Erythroblast (primary cell): ENCODE results near the gene ZC3H18.
"Not testable (repeated sequence)": the region's sequence is repeated elsewhere in the genome, so short reads cannot be mapped to it uniquely, and the experiment has no call there.

ENCODE experiments used
- GATA1 ChIP-seq: IDR thresholded peaks from 2 replicates; pipeline ENCODE4 v1.6.1; 2011; ENCODE audit warnings: low read depth, mild to moderate bottlenecking, control low read depth, low read length, moderate library complexity
- POLR2A ChIP-seq: IDR thresholded peaks from 2 replicates; pipeline ENCODE4 v1.6.1; 2011; ENCODE audit warnings: mild to moderate bottlenecking, low read length

- TF ChIP-seq POLR2A, GATA1: not testable (repeated sequence)
Observed at GRCh38 chr16:88609426-88609825, 39.2 kb downstream of the ZC3H18 start.
